Choroid plexus epithelial cell (primary cell): ENCODE data around the gene GAN.
A peak's percentile ranks its signal among the peaks of the same experiment; 100 is the strongest.

Experiments
- DNase-seq: peaks from one replicate; pipeline ENCODE4 v3.0.0-alpha.2; 2010; ENCODE audit warnings: low read depth
- H3K4me3 ChIP-seq: 2 replicates; pipeline ENCODE4 v1.5.1; 2011; ENCODE audit warnings: low read depth, mild to moderate bottlenecking, control low read depth, low read length, moderate library complexity
- CTCF ChIP-seq: conservative IDR thresholded peaks from 2 replicates; pipeline ENCODE4 v1.5.1; 2011; ENCODE audit warnings: low read depth, mild to moderate bottlenecking, control low read depth, inconsistent platforms, low read length, moderate library complexity

The GAN gene

GRCh38 chr16:81394416-81394815 lies 79.7 kb downstream of the GAN start:
- no peak overlapping the region for H3K4me3 ChIP-seq
- TF ChIP-seq CTCF, result no peak
- no peak for DNase-seq

- DNase-seq, result no peak
- no peak for TF ChIP-seq CTCF
Observed at GRCh38 chr16:81394966-81395655, 80.3 kb downstream of the GAN start.

GRCh38 chr16:81397058-81397878 lies 82.5 kb downstream of the GAN start:
- H3K4me3 ChIP-seq, result no peak overlapping the region
- no peak for DNase-seq
- TF ChIP-seq CTCF, result no peak

More at GRCh38 chr16:81394966-81395655, 80.3 kb downstream of the GAN start:
- H3K4me3 ChIP-seq, result no peak overlapping the region

- TF ChIP-seq CTCF, result no peak
- H3K4me3 ChIP-seq, result no peak overlapping the region
- no peak for DNase-seq
Observed at GRCh38 chr16:81397879-81398520, 83.2 kb downstream of the GAN start.

- no peak for TF ChIP-seq CTCF
- H3K4me3 ChIP-seq, result no peak overlapping the region
- DNase-seq, result no peak
Observed at GRCh38 chr16:81399909-81400308, 85.1 kb downstream of the GAN start.

- no peak overlapping the region for H3K4me3 ChIP-seq
- TF ChIP-seq CTCF, result no peak
- peak; percentile 75 for DNase-seq
Observed at GRCh38 chr16:81401035-81401950, 86.5 kb downstream of the GAN start.
